IPS-20b (cell line): ENCODE results near the gene NPDC1.
"Not testable (repeated sequence)": the region's sequence is repeated elsewhere in the genome, so short reads cannot be mapped to it uniquely, and the experiment has no call there.

Source experiments
- H3K27ac ChIP-seq: one replicate; pipeline ENCODE4 v1.5.1; 2013; ENCODE audit warnings: low read length
- H3K27me3 ChIP-seq: 2 replicates; pipeline ENCODE4 v1.6.1; 2013; ENCODE audit warnings: mild to moderate bottlenecking, low read length, inconsistent platforms; ENCODE audit not compliant: insufficient read depth
- H3K36me3 ChIP-seq: 2 replicates; pipeline ENCODE4 v1.6.1; 2013; ENCODE audit warnings: low read depth, mild to moderate bottlenecking, inconsistent platforms, low read length, moderate library complexity; ENCODE audit not compliant: insufficient read depth
- H3K4me1 ChIP-seq: 2 replicates; pipeline ENCODE4 v1.6.1; 2013; ENCODE audit warnings: mild to moderate bottlenecking, control low read depth, inconsistent platforms, low read length, moderate library complexity; ENCODE audit not compliant: insufficient read depth
- H3K4me3 ChIP-seq: 2 replicates; pipeline ENCODE4 v1.5.1; 2013; ENCODE audit warnings: mild to moderate bottlenecking, low read length, inconsistent platforms
- H3K9ac ChIP-seq: 2 replicates; pipeline ENCODE4 v1.6.1; 2013; ENCODE audit warnings: low read depth, mild to moderate bottlenecking, inconsistent platforms, low read length, moderate library complexity
- H3K9me3 ChIP-seq: 2 replicates; pipeline ENCODE4 v1.6.1; 2013; ENCODE audit warnings: mild to moderate bottlenecking, low read depth, low read length, inconsistent platforms; ENCODE audit not compliant: insufficient read depth

NPDC1 gene

DNA sequence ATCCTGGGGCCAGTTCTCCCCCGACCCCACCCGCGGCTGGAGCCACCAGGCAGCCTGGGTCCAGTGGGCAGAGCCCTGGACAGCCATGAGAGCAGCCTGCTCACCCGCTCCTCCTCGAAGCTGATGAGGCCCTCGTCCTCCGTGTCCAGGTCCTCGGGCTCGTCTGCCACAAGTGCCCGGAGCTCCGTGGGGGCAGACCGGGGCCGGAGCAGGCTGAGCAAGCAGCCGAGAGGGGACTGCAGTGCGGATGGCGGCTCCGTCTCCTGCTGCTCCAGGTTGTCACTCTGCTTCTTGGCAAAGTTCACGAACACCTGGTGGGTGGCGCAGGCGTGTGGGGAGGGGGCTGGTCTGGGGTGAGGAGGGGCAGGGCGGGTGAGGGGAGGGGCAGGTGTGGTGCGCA lies 37.7 kb downstream of the NPDC1 start:
- H3K4me3 ChIP-seq = no peak overlapping the region
- H3K9me3 ChIP-seq = no peaks in the 10 kb centered on the region
- no peaks in the 10 kb centered on the region for H3K36me3 ChIP-seq
- H3K27ac ChIP-seq = no peak overlapping the region
- H3K27me3 ChIP-seq = no peaks in the 10 kb centered on the region
- no peaks in the 10 kb centered on the region for H3K4me1 ChIP-seq
- no peak overlapping the region for H3K9ac ChIP-seq

DNA sequence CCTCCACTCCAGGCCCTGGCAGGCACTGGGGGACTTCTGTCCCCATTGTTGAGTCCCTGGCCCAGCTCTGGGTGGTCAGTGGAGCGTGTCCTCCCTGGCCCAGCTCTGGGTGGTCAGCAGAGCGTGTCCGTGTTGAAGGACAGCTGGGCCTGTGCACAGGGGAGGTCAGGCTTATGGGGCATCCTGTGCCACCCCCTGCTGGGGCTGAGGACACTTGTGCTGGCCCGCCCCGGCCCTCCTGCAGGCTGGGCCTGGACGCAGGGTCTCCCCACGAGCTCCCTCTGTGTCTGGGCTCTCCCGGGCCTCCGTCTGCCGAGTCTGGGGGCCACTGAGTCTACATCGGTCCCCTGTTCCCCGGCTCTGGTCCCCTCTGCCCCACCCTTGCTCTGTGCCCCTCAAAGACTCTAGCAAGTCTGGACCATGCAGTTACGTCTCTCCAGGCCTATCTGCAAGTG lies 38.1 kb downstream of the NPDC1 start:
- no peak overlapping the region for H3K27ac ChIP-seq
- no peaks in the 10 kb centered on the region for H3K36me3 ChIP-seq

DNA sequence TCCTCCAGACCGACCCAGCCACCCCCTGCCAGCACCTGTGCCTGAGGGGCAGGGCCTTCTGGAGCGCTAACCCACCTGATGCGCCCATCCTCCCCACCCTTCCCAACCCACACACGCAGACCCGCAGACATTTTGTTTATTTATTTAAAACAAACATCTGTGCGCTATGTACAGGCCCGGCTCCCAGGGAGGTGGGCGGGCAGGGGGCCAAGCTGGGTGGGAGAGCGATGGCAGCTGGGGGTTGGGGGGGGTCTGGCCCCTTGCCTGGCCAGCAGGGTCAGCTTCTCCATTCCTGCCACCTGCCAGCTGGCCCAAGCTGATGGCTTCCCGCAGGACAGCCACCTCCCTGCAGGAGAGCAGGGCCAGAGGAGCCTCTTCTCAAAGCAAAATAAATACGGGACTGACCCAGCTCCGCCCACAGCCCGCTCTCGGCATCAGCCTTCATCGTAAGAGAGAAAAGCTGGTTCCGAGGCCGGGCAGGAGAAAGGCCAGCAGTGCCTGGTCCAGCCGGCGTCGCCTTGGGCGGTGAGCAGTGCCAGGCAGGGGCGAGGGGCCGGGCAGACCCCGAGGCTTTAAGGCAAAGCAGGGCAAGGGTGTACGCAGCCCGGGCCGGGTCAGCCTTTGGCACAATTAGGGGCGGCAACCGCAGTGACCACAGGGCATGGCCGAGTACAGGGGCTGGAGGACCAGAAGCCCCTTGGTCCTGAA lies 38.7 kb downstream of the NPDC1 start:
- no peaks in the 10 kb centered on the region for H3K9me3 ChIP-seq

More for the DNA sequence above, 38.1 kb downstream of the NPDC1 start:
- Histone ChIP-seq H3K9ac (no peak overlapping the region), H3K27me3 (no peaks in the 10 kb centered on the region), H3K9me3 (no peaks in the 10 kb centered on the region), H3K4me3 (no peak overlapping the region), H3K4me1 (no peaks in the 10 kb centered on the region)

DNA sequence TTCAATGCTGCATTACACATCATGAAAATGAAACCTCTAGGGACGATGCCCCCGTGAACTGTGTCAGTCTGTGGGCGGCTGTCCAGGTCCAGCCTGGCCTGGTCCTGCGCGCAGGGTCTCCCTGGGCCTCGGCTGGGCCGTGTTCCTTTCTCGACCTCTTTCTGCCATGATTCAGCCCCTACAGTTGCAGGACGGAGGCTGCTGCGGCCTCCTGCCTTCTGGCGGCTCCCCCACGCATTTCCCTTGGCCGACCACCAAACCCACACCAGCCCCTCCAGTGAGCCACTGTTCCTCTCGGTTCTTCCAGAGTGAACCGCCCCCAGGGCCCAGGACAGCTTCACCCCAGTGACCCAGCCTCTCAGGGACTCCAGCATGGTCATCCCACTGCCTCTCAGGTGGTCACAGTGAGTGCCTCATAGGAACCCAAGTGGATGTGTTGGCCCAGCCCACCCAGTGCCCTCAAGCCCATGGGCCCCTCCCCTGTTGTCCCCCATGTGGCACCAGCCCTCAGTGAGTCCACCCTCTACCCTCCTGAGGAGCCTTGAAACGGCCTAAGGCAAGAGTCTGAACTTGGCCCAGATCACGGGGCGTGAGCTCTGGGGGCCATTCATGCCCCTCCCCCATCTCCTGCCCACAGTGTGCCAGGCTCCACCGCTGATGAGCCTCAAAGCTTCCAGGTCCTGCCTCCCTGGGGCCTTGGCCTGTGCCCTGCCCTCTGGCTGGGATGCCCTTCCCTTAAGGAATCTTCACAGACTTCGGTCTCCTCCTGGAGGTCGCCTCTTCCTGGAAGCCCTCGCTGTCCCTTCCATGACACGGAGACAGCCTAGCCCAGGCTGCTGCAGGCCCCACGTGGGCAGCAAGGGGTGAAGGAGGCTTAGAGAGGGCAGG lies 39.6 kb downstream of the NPDC1 start:
- H3K4me1 ChIP-seq = no peaks in the 10 kb centered on the region

More for the DNA sequence above, 38.7 kb downstream of the NPDC1 start:
- no peak overlapping the region for H3K27ac ChIP-seq
- H3K36me3 ChIP-seq = no peaks in the 10 kb centered on the region
- H3K27me3 ChIP-seq = no peaks in the 10 kb centered on the region
- no peak overlapping the region for H3K4me3 ChIP-seq
- H3K4me1 ChIP-seq = no peaks in the 10 kb centered on the region
- no peak overlapping the region for H3K9ac ChIP-seq

DNA sequence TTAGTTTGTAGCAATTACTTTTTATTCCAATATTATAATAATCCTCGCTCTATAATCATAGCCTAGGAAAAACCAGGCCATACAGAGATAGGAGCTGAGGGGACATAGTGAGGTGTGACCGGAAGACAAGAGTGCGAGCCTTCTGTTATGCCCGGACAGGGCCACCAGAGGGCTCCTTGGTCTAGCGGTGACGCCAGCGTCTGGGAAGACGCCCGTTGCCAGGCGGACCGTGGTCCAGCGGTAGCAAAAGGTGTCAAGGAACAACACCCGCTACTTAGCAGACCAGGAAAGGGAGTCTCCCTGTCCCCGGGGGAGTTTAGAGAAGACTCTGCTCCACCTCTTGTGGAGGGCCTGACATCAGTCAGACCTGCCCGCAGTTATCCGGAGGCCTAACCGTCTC lies 41.7 kb downstream of the NPDC1 start:
- not testable (repeated sequence) for H3K9me3 ChIP-seq, H3K27me3 ChIP-seq, H3K36me3 ChIP-seq, H3K9ac ChIP-seq, H3K4me3 ChIP-seq, H3K4me1 ChIP-seq, H3K27ac ChIP-seq

More for the DNA sequence above, 39.6 kb downstream of the NPDC1 start:
- Histone ChIP-seq H3K9me3 (no peaks in the 10 kb centered on the region), H3K27ac (no peak overlapping the region), H3K36me3 (no peaks in the 10 kb centered on the region), H3K9ac (no peak overlapping the region), H3K4me3 (no peak overlapping the region), H3K27me3 (no peaks in the 10 kb centered on the region)

- no peaks in the 10 kb centered on the region for H3K36me3 ChIP-seq
- H3K27me3 ChIP-seq = no peaks in the 10 kb centered on the region
- H3K4me3 ChIP-seq = no peak overlapping the region
- no peak overlapping the region for H3K27ac ChIP-seq
- H3K9ac ChIP-seq = no peak overlapping the region
- no peaks in the 10 kb centered on the region for H3K4me1 ChIP-seq
- H3K9me3 ChIP-seq = no peaks in the 10 kb centered on the region
These were observed 43.3 kb downstream of the NPDC1 start for GRCh38 chr9:137002646-137003041.

DNA sequence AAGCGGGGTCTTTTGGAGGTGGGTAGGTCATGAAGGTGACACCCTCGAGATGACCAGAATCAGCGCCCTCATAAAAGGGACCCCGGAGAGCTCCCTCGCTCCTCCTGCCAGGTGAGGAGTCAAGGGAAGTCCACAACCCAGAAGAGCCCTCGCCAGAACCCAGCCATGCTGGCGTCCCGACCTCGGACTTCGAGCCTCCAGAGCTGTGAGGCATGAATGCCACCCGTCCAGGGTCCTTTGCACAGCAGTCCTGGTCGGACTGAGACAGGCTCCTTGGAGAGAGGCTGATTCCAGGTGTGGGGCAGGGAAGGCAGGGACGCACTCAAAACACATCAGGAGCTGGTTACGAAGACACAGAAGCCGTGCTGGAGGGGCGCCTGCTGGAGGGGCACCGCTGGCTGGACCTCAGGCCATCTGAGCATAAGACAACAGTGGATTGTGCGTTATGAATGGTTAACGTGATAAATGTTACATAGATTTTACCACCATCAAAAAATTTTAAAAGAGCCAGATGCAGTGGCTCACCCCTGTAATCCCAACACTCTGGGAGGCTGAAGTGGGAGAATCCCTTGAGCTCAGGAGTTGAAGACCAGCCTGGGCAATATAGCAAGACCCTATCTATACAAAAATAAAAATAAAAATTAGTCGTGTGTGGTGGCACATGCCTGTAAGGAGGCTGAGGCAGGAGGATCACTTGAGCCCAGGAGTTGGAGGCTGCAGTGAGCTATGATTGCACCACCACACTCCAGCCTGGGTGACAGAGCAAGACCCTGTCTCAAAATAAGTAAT lies 43.9 kb downstream of the NPDC1 start:
- Histone ChIP-seq H3K4me3 (no peak overlapping the region), H3K36me3 (no peaks in the 10 kb centered on the region), H3K27me3 (no peaks in the 10 kb centered on the region; the same call in 1 of the 2 replicates), H3K9me3 (no peaks in the 10 kb centered on the region), H3K9ac (no peak overlapping the region), H3K27ac (no peak overlapping the region), H3K4me1 (no peaks in the 10 kb centered on the region)

DNA sequence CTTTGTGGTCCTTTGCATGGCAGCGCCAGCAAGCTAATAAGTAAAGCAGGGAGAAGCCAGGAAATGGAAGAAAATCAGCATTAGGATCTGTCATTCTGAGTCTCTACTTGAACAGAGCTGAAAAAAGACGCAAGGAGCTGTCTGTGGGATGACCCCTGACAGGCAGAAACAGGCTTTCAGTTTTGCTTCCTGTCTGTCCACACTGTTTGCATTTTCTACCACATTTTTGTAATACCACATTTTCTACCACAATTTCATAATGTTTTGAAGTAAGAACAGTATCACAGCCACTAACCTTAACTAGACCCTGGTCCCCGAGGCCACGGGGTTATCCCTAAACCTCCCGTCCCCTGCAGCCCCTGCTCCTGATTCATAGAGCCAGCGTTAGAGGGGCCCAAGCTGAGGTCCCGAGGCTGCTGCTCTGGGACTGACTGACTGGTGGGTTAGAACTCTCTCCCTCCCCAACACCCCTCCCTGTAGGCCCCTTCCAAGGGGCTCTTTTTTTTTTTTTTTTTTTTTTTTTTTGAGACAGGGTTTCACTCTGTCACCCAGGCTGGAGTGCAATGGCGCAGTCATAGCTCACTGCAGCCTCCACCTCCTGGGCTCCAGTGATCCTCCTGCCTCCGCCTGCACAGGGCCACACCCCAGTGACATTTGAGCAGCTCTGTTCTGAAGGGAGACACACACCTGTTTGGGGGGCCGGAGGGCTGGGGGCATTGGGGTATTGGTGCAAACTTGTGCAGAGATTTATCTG lies 45.6 kb downstream of the NPDC1 start:
- H3K9ac ChIP-seq = no peak overlapping the region
- no peak overlapping the region for H3K27ac ChIP-seq

DNA sequence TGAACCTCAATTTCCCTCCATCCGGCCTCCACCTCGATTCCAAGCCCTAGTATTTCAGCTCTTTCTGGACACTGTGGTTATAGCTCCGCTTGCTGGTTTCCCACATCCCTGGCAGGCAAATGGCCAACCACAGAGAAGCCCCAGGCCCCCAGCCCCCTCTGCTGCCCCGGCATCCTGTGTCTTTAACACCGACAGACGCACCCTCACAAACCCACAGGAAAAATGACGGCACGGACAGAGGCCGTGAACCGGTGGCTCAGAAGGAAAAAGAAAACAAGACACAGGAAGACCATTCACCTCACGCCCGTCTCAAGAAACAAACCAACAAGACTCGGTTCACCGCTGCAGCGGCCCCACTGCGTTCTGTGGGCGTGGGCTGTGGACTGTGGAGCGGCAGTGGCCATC lies 48.1 kb downstream of the NPDC1 start:
- Histone ChIP-seq H3K9ac (no peak overlapping the region), H3K27ac (no peak overlapping the region), H3K4me3 (no peak overlapping the region), H3K27me3 (no peaks in the 10 kb centered on the region; the same call in 1 of the 2 replicates), H3K36me3 (peaks cover 5% of the 10 kb centered on the region; the same call in 1 of the 2 replicates), H3K9me3 (no peaks in the 10 kb centered on the region), H3K4me1 (no peaks in the 10 kb centered on the region; the same call in 1 of the 2 replicates)

More for the DNA sequence above, 45.6 kb downstream of the NPDC1 start:
- Histone ChIP-seq H3K27me3 (no peaks in the 10 kb centered on the region; the same call in 1 of the 2 replicates), H3K36me3 (no peaks in the 10 kb centered on the region), H3K9me3 (no peaks in the 10 kb centered on the region), H3K4me3 (no peak overlapping the region), H3K4me1 (no peaks in the 10 kb centered on the region; the same call in 1 of the 2 replicates)

- H3K27ac ChIP-seq = no peak overlapping the region
- H3K4me3 ChIP-seq = peak overlapping the region; percentile 61; the same call in 1 of the 2 replicates
- peaks cover 5% of the 10 kb centered on the region; the same call in 1 of the 2 replicates for H3K36me3 ChIP-seq
- H3K9ac ChIP-seq = no peak overlapping the region
- H3K27me3 ChIP-seq = no peaks in the 10 kb centered on the region; the same call in 1 of the 2 replicates
- no peaks in the 10 kb centered on the region; the same call in 1 of the 2 replicates for H3K4me1 ChIP-seq
- H3K9me3 ChIP-seq = no peaks in the 10 kb centered on the region
These were observed 48.6 kb downstream of the NPDC1 start for GRCh38 chr9:136997371-136997770.
